GM12873 (cell line): ENCODE results near the gene CCL22.

ENCODE experiments used
- CTCF ChIP-seq: IDR thresholded peaks from 2 replicates; pipeline ENCODE4 v1.5.1; 2012; ENCODE audit warnings: low read depth, mild to moderate bottlenecking, moderate library complexity, low read length, control low read depth; ENCODE audit not compliant: insufficient read depth; ENCODE audit errors: missing control alignments

CCL22 gene

DNA sequence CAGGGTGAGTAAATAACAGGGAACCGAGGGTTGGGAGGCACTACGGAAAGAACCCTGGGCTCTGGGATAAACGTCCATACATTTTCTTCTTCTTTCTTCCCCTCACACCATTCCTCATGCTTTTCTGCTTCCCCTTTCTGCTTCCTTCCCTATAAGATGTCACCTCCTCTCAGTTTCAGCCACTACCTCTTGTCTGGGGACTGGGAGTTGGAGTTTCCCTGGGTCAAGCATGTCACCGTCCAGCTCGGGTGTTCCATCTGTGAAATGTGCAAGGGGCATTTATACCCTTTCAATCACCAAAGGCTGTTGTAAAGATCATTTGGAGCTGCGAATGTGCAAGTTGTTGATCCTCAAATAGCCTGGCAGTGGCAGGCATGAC, 17.5 kb upstream of the CCL22 start:
- no peak for TF ChIP-seq CTCF

- no peak for TF ChIP-seq CTCF
Observed at GRCh38 chr16:57341441-57342303, 16.9 kb upstream of the CCL22 start.

- no peak for TF ChIP-seq CTCF
Observed at GRCh38 chr16:57343221-57343620, 15.4 kb upstream of the CCL22 start.

- TF ChIP-seq CTCF: no peak
Observed at GRCh38 chr16:57345021-57345420, 13.6 kb upstream of the CCL22 start.

DNA sequence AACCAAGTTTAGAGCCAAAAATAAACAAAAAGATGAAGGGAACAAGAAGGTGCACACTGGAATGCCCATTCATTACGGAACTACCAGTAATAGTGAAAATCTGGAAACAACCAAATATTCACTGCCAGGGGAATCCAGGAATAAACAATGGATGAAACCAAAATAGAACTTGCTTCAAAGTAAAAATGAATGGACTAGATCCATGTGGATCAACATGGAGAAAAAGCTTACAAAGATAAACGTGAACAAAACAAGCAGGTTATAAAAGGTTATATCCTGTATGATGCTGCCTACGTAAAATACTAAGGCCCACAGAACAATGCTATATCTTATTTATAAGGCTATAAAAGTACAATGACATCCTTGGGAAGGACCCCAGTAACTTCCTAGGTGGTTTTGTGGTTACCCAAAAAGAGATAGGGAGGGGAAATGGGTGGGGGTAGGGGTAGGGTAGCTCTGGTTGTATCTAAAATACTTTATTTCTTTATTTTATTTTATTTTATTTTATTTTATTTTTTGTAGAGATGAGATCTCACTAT, 12.8 kb upstream of the CCL22 start:
- no peak for TF ChIP-seq CTCF

DNA sequence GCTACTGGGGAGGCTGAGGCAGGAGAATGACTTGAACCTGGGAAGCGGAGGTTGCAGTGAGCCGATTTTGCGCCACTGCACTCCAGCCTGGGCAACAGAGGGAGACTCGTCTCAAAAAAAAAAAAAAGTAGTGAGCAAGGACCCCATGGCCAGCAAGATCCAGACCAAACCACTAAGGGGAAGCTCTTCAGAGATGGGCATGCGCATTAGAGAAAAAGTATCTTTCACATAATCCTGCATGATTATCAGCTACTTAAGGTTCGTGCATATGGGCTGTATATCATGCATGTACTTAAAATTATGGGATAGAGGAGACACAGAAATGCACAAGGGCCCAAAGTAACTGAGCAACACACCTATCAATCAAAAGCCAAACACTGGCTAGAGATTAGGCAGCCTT, 10.7 kb upstream of the CCL22 start:
- no peak for TF ChIP-seq CTCF

DNA sequence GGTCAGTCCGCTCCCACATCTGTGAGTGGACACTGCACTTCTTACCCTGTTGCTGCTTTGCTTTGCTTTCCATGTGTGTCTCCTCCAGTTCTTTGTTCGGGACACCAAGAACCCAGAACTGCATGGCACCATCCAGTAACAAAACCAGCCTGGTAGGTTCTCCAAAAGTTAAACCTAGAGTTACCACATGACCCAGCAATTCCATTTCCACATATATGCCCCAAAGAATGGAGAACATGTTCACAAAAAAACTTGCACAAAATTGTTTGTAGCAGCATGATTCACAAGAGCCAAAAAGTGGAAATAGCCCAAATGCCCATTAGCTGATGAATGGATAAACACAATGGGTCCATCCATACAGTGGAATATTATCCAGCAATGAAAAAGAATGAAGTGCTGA, 10.3 kb upstream of the CCL22 start:
- TF ChIP-seq CTCF: no peak
